CD4-positive, alpha-beta memory T cell (primary cell): ENCODE data around the gene CCSER1. TPM values are rescaled to one million over a fixed set of nuclear protein-coding genes. Genes with fewer than 3 reads are reported as not detected.

Experiments
- CTCF ChIA-PET: fragments of 350-600 bp; sonication (Branson Sonifier 250); formaldehyde crosslinking; loops from one replicate; lab custom pipeline; 2021; ENCODE audit warnings: inconsistent platforms; ENCODE audit not compliant: partially characterized antibody; lab: Charles Lee
- POLR2A ChIA-PET: fragments of 350-600 bp; sonication (Branson Sonifier 250); formaldehyde crosslinking; loops from one replicate; lab custom pipeline; 2021; ENCODE audit not compliant: partially characterized antibody; lab: Charles Lee
- DNase-seq, 5 donors: peaks; one replicate each; pipeline versions ENCODE4 v3.0.0 to v3.0.0-alpha.2; 2020 to 2022; ENCODE audit warnings: mixed read lengths in 1 of 5
- H3K27ac ChIP-seq: one replicate; pipeline ENCODE4 v1.7.0; 2013; ENCODE audit warnings: low read depth, low read length
- H3K27me3 ChIP-seq: 2 replicates; pipeline ENCODE4 v1.7.0; 2013; ENCODE audit warnings: mild to moderate bottlenecking, low read length, moderate library complexity; ENCODE audit not compliant: insufficient read depth
- H3K36me3 ChIP-seq: 2 replicates; pipeline ENCODE4 v1.7.0; 2013; ENCODE audit warnings: mild to moderate bottlenecking, low read length, moderate library complexity; ENCODE audit not compliant: insufficient read depth
- H3K4me1 ChIP-seq: 2 replicates; pipeline ENCODE4 v1.7.0; 2013; ENCODE audit warnings: mild to moderate bottlenecking, low read length, moderate library complexity; ENCODE audit not compliant: insufficient read depth
- H3K4me3 ChIP-seq, 2 donors: one replicate each; pipeline ENCODE4 v1.7.0; 2013; ENCODE audit warnings: low read length in 2 of 2, mild to moderate bottlenecking in 1 of 2
- H3K9me3 ChIP-seq, 2 donors: one replicate each; pipeline ENCODE4 v1.7.0; 2013; ENCODE audit warnings: low read length in 2 of 2, control low read depth in 1 of 2; ENCODE audit not compliant: control insufficient read depth in 1 of 2
- H3K27ac Mint-ChIP-seq, 7 donors: one replicate each; pipeline ENCODE4 v1.8.0; 2020 to 2021; ENCODE audit warnings: mixed read lengths in 7 of 7, mild to moderate bottlenecking in 6 of 7, inconsistent platforms in 3 of 7, moderate library complexity in 3 of 7
- H3K27me3 Mint-ChIP-seq, 2 donors: one replicate each; pipeline ENCODE4 v1.8.0; 2020 to 2021; ENCODE audit warnings: mixed read lengths in 2 of 2
- H3K36me3 Mint-ChIP-seq, 2 donors: one replicate each; pipeline ENCODE4 v1.8.0; 2020 to 2021; ENCODE audit warnings: mixed read lengths in 2 of 2, inconsistent platforms in 1 of 2, mild to moderate bottlenecking in 1 of 2
- H3K4me1 Mint-ChIP-seq, 4 donors: one replicate each; pipeline ENCODE4 v1.8.0; 2020 to 2021; ENCODE audit warnings: mixed read lengths in 4 of 4, mild to moderate bottlenecking in 1 of 4
- H3K4me3 Mint-ChIP-seq, 8 donors: one replicate each; pipeline ENCODE4 v1.8.0; 2020 to 2021; ENCODE audit warnings: mixed read lengths in 8 of 8, mild to moderate bottlenecking in 7 of 8, moderate library complexity in 6 of 8, inconsistent platforms in 3 of 8
- H3K9me3 Mint-ChIP-seq, 8 donors: one replicate each; pipeline ENCODE4 v1.8.0; 2020 to 2021; ENCODE audit warnings: mixed read lengths in 8 of 8, mild to moderate bottlenecking in 5 of 8, inconsistent platforms in 3 of 8, moderate library complexity in 1 of 8
- intact Hi-C: fragments of 100-400 bp; cut with micrococcal nuclease; formaldehyde crosslinking; loops from one replicate; pipeline ENCODE4 v1.15.1; 2023
- polyA plus RNA-seq, 2 donors: library from polyadenylated mRNA; unstranded; fragments of 300-500 nt; fragmentation: Illumina TruSeq; gene quantifications; one replicate each; pipeline ENCODE4 v1.2.3, GENCODE V29; 2021
- total RNA-seq, 2 experiments: library from RNA; stranded (reverse); gene quantifications; one replicate each; pipeline ENCODE4 v1.2.3, GENCODE V29; 2021

Gene CCSER1
- total and polyA plus RNA-seq, 4 experiments from 2014 or later: 0.47 to 2.0 (median 1.7) TPM; not detected in 1

DNA sequence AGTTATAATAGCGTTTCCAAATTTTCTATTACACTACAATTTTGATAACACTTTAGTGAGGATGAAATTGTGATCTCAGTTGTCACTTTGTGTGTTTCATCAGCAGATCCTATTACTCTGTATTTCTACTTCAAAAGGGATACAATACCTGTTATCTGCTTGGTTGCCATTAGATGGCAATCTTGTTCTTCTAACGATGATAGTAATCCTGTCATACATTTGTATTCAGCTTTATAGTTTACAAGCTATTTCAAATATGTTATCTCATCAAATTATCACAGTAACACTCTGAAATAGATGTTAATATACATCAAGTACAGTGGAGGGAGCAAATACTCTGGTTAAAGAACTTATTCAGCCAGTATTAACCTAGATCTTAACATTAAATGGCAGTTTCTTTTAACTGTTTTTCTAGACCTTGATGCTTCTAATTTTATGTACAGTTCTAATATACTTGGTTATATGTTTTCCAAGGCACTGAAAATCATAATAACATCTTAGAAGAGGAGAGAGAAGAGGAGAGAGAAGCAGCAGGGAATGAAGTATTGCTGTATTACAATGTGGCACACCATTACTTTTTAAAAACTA lies 292.0 kb downstream of the CCSER1 start:
- intact Hi-C loops: no loop called here
- POLR2A ChIA-PET: no interaction called here
- H3K9me3 Mint-ChIP-seq: no peaks in the 10 kb centered on the region
- peak in 3 of 5 donors; percentile 0 to 9 (median 5) for DNase-seq
- Histone ChIP-seq H3K27me3 (no peaks in the 10 kb centered on the region), H3K9me3 (no peaks in the 10 kb centered on the region), H3K27ac (no peak overlapping the region), H3K4me1 (no peaks in the 10 kb centered on the region), H3K36me3 (no peaks in the 10 kb centered on the region), H3K4me3 (no peak overlapping the region)
- H3K36me3 Mint-ChIP-seq: no peaks in the 10 kb centered on the region
- H3K4me1 Mint-ChIP-seq: no peaks in the 10 kb centered on the region
- no peak overlapping the region for H3K4me3 Mint-ChIP-seq
- no peaks in the 10 kb centered on the region for H3K27me3 Mint-ChIP-seq
- H3K27ac Mint-ChIP-seq: no peak overlapping the region
- CTCF ChIA-PET: no interaction called here

DNA sequence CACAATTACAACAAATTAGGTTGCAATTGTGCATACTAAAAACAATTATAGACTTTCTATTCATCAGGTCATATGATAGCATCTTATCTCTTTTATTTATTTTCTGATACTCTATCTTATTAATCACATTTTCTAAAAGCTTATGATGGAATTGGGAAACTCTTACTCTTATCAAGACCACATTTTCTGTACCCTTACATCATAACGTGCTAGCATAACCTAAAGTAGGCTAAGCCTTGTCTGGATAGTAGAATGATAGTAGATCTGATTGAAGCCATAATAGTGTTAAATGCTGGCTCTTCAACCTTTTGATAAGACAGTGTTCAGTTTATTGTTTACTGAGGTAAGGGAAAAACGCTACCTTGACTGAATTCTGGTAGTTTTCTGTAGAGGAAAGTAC lies 294.0 kb downstream of the CCSER1 start:
- ChIA-PET CTCF (no interaction called here), POLR2A (no interaction called here)
- H3K27ac ChIP-seq: no peak overlapping the region
- no peaks in the 10 kb centered on the region for H3K36me3 ChIP-seq
- no peak overlapping the region for H3K4me3 Mint-ChIP-seq
- H3K4me1 ChIP-seq: no peaks in the 10 kb centered on the region
- H3K27me3 Mint-ChIP-seq: no peaks in the 10 kb centered on the region
- H3K4me1 Mint-ChIP-seq: no peaks in the 10 kb centered on the region
- no peaks in the 10 kb centered on the region for H3K9me3 Mint-ChIP-seq
- H3K36me3 Mint-ChIP-seq: no peaks in the 10 kb centered on the region
- no peaks in the 10 kb centered on the region for H3K9me3 ChIP-seq
- no peak overlapping the region for H3K27ac Mint-ChIP-seq
- no peak overlapping the region for H3K4me3 ChIP-seq
- intact Hi-C loops: no loop called here
- DNase-seq: no peak
- no peaks in the 10 kb centered on the region for H3K27me3 ChIP-seq

DNA sequence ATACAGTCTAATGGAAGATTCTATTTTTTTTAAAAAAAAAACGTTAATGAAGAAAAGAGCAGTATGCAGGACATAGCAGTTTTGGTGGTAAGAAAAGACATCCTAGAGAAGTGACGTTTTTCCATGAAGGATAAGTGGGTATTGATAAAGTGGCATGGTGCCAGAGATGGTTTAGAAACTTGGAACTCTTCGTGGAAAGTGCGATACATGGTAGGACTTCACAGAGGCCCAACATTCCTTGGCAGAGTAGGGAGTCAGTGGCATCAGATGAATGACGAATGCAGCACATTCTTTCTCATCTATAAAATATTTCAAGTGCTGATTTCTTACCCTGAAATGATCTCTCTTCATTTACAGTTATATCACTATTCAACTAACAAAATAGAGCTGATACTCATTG lies 298.7 kb downstream of the CCSER1 start:
- intact Hi-C loops: no loop called here
- Mint-ChIP-seq H3K4me3 (no peak overlapping the region), H3K9me3 (no peaks in the 10 kb centered on the region), H3K27ac (no peak overlapping the region), H3K27me3 (no peaks in the 10 kb centered on the region), H3K36me3 (no peaks in the 10 kb centered on the region), H3K4me1 (no peaks in the 10 kb centered on the region)
- DNase-seq: no peak
- ChIA-PET CTCF (no interaction called here), POLR2A (no interaction called here)
- no peaks in the 10 kb centered on the region for H3K4me1 ChIP-seq
- H3K27ac ChIP-seq: no peak overlapping the region
- H3K27me3 ChIP-seq: no peaks in the 10 kb centered on the region
- H3K36me3 ChIP-seq: no peaks in the 10 kb centered on the region
- no peaks in the 10 kb centered on the region for H3K9me3 ChIP-seq
- H3K4me3 ChIP-seq: no peak overlapping the region

DNA sequence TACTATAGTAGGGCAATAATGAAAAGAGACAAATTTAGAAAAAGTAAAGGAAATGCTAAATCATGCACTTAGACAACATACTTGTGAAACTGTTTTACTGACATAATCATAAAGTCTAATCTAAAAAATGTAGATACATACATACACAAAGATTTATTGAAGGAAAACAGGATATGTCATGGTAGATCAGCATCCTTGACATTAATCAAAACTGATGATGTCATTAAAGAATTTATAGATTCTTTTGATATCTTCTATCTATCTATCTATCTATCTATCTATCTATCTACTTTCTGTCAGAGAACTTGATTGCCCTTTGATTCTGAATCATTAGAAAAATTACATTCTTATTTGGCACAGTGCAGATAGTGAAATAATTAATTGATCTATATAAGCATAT lies 311.3 kb downstream of the CCSER1 start:
- Histone ChIP-seq H3K36me3 (no peaks in the 10 kb centered on the region), H3K27ac (no peak overlapping the region), H3K27me3 (no peaks in the 10 kb centered on the region), H3K4me3 (no peak overlapping the region), H3K4me1 (no peaks in the 10 kb centered on the region), H3K9me3 (no peaks in the 10 kb centered on the region)
- H3K27ac Mint-ChIP-seq: no peak overlapping the region
- DNase-seq: no peak
- CTCF ChIA-PET: no interaction called here
- H3K4me1 Mint-ChIP-seq: no peaks in the 10 kb centered on the region
- intact Hi-C loops: no loop called here
- H3K36me3 Mint-ChIP-seq: no peaks in the 10 kb centered on the region
- H3K4me3 Mint-ChIP-seq: no peak overlapping the region
- POLR2A ChIA-PET: no interaction called here
- H3K9me3 Mint-ChIP-seq: peaks cover 0 to 2% (median 0%) of the 10 kb centered on the region in 8 donors
- peaks cover 0 to 4% of the 10 kb centered on the region in 2 donors for H3K27me3 Mint-ChIP-seq

DNA sequence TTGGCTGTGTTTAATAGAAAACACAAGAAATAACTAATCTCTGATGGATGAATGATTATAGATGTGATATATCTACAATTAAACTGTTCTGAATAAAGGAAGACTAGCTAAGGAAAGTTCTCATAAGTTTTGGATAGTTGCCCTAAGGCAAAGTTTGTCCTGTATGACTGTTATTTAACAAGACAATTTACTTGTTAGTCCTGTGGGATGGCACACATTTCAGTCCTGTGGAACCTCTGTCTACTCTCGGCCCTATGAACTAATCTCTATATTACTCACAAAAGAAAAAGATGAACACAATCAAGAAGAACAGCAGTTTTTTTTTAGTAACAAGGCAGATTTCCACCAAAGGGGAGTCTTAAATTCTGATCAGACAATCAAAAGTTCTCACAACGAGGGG lies 314.6 kb downstream of the CCSER1 start:
- no peaks in the 10 kb centered on the region for H3K4me1 ChIP-seq
- CTCF ChIA-PET: no interaction called here
- Mint-ChIP-seq H3K36me3 (no peaks in the 10 kb centered on the region), H3K4me3 (no peak overlapping the region), H3K4me1 (no peaks in the 10 kb centered on the region), H3K9me3 (peaks cover 0 to 4% (median 0%) of the 10 kb centered on the region in 8 donors), H3K27me3 (peaks cover 0 to 4% of the 10 kb centered on the region in 2 donors), H3K27ac (no peak overlapping the region)
- intact Hi-C loops: no loop called here
- no peaks in the 10 kb centered on the region for H3K9me3 ChIP-seq
- no peak for DNase-seq
- H3K36me3 ChIP-seq: no peaks in the 10 kb centered on the region
- H3K4me3 ChIP-seq: no peak overlapping the region
- H3K27ac ChIP-seq: no peak overlapping the region
- POLR2A ChIA-PET: no interaction called here
- H3K27me3 ChIP-seq: no peaks in the 10 kb centered on the region

DNA sequence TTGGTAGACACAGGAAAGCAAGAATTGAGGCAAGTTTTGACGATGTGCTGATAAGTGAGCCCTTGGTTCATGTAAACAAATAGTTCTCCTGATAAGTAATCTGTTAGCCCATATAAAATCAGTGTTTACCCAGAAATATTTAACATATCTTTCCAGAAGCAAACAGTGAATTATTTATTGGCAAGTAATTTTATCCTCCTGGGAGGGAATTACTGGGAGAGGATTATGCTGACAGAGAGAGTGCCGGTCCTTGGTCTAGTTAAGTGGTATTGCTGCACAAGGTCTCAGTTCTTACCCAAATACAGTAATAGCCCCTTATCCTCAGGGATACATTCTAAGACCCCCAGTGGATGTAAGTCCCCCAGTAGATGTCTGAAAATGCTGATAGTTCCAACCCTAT lies 315.4 kb downstream of the CCSER1 start:
- Histone ChIP-seq H3K4me1 (no peaks in the 10 kb centered on the region), H3K27ac (no peak overlapping the region), H3K9me3 (no peaks in the 10 kb centered on the region), H3K4me3 (no peak overlapping the region), H3K27me3 (no peaks in the 10 kb centered on the region), H3K36me3 (no peaks in the 10 kb centered on the region)
- DNase-seq: no peak
- ChIA-PET CTCF (no interaction called here), POLR2A (no interaction called here)
- Mint-ChIP-seq H3K4me3 (no peak overlapping the region), H3K27ac (no peak overlapping the region), H3K9me3 (peaks cover 0 to 4% (median 0%) of the 10 kb centered on the region in 8 donors), H3K4me1 (no peaks in the 10 kb centered on the region), H3K36me3 (no peaks in the 10 kb centered on the region), H3K27me3 (peaks cover 0 to 4% of the 10 kb centered on the region in 2 donors)
- intact Hi-C loops: no loop called here

DNA sequence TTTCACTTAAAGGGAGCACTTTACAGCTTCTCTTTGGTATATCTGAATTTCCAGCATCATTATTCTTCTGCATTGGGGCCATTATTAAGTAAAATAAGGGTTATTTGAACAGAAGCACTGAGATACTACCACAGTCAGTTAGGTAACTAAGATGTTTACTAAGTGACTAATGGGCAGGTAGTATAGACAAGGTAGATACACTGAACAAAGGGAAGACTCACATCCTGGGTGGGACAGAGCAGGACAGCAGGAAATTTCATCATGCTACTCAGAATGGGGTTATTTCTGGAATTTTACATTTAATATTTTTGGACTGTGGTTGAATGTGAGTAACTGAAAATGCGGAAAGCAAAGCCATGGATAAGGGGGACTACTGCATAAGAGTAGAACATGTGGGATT lies 316.0 kb downstream of the CCSER1 start:
- Histone ChIP-seq H3K4me1 (no peaks in the 10 kb centered on the region), H3K36me3 (no peaks in the 10 kb centered on the region), H3K27me3 (no peaks in the 10 kb centered on the region), H3K4me3 (no peak overlapping the region), H3K9me3 (no peaks in the 10 kb centered on the region), H3K27ac (no peak overlapping the region)
- no peaks in the 10 kb centered on the region for H3K4me1 Mint-ChIP-seq
- H3K9me3 Mint-ChIP-seq: peaks cover 0 to 4% (median 0%) of the 10 kb centered on the region in 8 donors
- H3K4me3 Mint-ChIP-seq: no peak overlapping the region
- H3K36me3 Mint-ChIP-seq: no peaks in the 10 kb centered on the region
- DNase-seq: no peak
- ChIA-PET POLR2A (no interaction called here), CTCF (no interaction called here)
- intact Hi-C loops: no loop called here
- peaks cover 0 to 4% of the 10 kb centered on the region in 2 donors for H3K27me3 Mint-ChIP-seq
- no peak overlapping the region for H3K27ac Mint-ChIP-seq

DNA sequence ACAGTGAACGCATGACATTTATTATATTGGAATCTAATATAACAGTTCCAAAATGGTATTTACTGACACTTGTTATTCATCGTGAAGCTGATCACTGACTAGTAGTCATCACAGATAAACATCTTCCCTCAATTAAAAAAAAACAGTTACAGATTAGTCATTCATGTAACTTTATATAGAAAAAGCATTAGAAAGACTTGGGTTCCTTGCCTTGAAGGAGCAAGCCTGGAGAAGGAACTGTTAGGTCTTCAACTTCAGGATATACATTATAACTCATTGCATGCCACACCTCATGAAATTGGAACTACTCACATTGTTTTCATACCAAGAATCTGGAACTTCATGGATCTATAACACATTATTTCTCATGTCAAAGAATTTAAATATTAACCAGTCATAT lies 317.7 kb downstream of the CCSER1 start:
- no peaks in the 10 kb centered on the region for H3K36me3 Mint-ChIP-seq
- Histone ChIP-seq H3K27ac (no peak overlapping the region), H3K36me3 (no peaks in the 10 kb centered on the region), H3K9me3 (no peaks in the 10 kb centered on the region), H3K4me1 (no peaks in the 10 kb centered on the region), H3K27me3 (no peaks in the 10 kb centered on the region), H3K4me3 (no peak overlapping the region)
- H3K4me1 Mint-ChIP-seq: no peaks in the 10 kb centered on the region
- peaks cover 0 to 4% (median 0%) of the 10 kb centered on the region in 8 donors for H3K9me3 Mint-ChIP-seq
- no peak overlapping the region for H3K27ac Mint-ChIP-seq
- no peak for DNase-seq
- ChIA-PET CTCF (no interaction called here), POLR2A (no interaction called here)
- intact Hi-C loops: no loop called here
- H3K4me3 Mint-ChIP-seq: no peak overlapping the region
- peaks cover 0 to 4% of the 10 kb centered on the region in 2 donors for H3K27me3 Mint-ChIP-seq
